HG03159 (cell line): Measurements from ENCODE around the gene NDUFAF8.

Source experiments
- ATAC-seq: cut with Tn5 transposase; IDR thresholded peaks from one replicate; pipeline ENCODE4 v1.9.1; 2021; ENCODE audit warnings: mild to moderate bottlenecking, moderate library complexity; ENCODE audit not compliant: unreplicated experiment

The NDUFAF8 gene

DNA sequence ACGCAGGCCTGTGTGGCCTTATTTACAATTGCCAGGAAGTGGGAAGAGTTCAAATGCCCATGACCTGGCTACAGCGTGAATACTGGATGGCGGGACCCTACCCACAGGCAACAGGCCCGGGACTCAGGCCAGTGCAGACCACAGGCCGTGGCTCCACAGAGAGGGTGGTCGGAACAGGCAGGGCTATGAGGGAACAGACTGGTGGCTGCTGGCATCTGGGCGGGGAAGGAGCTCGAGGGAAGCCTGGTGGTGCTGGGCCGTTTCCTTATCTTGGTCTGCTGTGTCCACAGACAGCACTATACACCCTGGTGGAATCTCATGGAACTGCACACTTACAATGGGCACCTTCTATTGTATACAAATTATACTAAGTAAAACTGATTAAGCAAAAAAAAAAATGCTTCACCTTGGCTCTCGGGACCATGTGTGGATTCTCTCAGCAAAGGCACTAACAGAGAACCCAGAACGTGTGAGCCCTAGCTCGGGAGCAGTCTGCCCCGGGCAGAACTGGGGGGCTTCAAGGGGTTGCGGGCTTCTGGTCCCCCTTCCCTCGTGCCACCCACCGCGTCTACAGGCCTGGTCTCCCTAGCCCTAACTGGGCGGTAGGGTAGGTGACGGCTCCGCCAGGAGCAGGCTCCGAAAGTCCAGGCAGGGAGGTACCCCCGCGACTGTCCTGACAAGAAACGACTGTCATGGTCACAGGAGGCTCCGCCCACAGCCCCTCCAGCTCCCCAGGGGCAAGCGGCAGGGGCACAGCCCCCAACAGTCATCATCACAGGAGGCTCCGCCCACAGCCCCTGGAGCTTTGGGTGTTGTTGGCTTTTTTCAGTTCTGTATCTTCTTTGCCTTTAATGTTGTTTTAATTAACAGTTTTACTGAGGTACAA lies 38.2 kb upstream of the NDUFAF8 start:
- no peak for ATAC-seq

DNA sequence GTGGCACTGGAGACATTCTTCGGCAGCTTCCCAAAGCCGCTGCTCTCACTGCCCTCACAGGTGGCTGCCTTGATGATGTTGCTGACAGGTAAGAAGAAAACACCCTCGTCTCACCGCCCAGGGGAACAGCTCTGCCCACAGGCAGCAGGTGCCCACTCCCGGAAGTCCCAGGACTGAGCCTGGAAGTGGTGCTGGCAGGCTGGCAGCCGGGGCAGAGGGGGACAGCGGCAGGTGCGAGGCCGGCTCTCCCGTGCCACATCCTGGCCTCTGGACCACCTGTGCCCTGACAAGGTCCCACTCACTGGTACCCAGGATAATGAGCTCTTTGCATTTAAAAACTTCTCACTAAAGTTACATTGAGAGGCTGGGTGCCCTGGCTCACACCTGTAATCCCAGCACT lies 36.8 kb upstream of the NDUFAF8 start:
- ATAC-seq = no peak

DNA sequence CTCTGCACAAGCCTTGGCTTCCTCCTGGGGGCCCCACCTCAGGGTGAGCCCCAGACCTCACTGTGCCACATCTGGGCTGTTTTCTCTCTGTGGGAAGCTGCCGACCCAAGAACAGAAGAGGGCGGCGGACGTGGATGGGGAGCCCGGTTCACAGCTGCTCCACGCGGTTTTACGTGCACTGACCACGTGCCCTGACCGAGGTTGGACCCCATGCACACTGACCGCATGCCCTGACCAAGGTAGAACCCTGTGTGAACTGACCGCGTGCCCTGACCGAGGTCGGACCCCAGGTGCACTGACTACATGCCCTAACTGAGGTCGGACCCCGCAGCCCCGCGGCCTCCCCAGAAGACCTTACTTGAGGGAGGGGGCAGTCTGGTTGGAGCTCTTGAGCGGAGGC lies 36.0 kb upstream of the NDUFAF8 start:
- no peak for ATAC-seq

DNA sequence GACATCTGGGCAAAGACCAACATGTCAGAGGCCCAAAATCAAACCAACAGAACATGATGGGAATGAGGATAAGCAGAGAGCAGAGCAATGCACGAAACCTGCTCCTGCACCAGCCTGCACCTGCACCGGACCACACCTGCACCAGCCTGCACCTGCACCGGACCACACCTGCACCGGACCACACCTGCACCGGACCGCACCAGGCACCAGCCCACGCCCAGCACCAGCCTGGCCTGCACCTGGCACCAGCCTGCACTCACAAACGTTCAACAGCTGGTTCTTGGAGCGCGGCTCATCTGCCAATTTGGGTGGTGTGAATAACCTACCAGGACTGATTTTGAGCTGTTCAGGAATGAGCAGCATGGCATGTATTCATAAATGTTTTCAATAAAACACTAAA lies 34.5 kb upstream of the NDUFAF8 start:
- no peak for ATAC-seq

DNA sequence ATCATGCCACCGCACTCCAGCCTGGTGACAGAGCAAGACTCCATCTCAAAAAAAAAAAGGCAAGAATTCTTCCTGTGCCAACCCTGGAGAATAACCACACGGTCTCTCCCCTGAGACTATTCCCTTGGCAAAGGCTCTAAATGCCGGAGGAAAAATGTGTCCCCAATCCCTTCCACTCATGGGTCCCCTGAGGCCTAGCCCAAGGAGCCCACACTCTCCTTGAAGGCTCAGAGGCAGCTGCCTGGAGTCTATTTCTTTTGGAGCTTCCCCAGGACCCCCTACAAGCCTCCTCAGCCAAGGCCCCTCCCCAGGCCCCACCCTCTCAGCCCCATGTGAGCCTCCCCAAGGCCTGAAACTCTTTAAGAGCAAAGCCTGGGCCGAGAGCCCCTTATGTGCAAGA lies 33.0 kb upstream of the NDUFAF8 start:
- ATAC-seq = no peak

DNA sequence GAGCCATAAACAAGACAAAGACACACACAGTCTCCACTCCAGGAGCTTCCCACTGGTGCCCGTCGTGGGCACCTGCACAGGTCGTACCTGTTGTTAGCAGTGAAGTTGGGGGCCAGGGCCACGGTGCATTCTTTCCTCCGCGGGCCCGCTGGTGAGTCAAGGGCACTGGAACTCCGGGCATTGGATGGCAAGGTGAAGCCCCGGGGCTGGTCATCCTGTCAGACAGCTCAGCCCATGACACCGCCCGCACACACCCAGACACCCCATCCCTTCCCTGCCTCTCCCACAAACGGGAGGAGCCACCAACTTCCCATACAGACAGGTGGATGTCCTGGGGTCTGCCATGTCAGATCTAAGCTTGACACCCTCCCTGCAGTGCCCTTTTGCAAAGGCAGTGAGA lies 32.5 kb upstream of the NDUFAF8 start:
- no peak for ATAC-seq

DNA sequence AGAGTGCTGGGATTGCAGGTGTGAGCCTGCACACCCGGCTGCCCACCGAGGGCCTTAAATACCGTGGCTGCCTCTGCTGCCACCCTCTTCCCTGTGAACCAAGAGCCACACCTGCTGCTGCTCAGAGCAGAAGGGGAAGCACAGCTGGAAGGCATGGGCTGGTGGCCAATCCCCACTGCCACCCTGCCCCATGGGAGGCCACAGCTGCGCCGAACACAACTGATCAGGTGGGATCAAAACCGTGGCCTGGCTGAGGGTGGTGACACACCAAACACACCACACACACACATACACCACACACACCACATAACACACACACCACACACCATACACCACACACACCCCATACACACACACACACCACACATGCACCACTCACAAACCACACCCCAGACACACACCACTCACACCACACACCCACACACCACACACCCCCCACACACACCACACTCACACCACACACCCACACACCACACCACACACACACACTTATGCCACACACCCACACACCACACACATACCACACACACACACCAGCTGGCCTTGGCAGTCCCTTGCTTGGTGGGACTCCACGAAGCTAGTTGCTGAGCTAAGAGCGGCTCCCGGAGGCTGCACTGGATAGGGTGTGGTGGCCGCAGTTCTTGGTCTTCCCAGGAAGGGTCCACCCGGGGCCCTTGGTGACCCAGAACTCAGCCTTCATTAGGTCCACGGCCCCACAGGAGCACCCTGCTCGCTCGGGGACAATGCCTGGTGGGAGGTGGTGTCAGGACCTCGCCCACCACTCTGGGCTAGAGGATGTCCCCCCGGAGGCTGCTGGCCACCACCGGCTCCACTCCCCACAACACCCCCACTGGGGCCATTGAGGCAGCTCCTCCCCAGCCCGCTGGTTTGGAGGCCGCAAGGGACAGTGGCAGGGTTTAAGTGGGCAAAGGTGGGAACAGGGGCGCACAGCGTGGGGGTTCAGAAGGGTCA lies 31.2 kb upstream of the NDUFAF8 start:
- no peak for ATAC-seq

DNA sequence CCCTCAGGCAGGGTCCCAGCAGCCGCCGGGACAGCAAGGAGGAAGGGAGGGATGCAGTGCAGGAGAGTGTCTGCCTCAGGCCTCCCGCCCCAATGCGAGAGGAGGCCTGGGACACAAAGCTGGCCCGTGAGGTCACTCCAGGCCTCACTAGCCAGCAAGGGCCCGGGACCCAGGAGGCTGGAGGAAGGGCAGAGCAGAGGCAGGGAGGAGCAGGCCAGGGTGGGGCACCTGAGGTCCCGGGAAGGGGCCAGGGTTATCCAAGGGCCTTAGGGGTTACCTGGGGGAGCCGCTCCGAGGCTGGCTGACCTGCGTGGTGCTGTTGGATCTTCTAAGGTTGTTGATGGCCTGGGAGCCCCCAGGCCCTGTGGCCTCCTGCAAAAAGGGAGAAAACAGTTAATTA lies 30.5 kb upstream of the NDUFAF8 start:
- ATAC-seq = no peak

DNA sequence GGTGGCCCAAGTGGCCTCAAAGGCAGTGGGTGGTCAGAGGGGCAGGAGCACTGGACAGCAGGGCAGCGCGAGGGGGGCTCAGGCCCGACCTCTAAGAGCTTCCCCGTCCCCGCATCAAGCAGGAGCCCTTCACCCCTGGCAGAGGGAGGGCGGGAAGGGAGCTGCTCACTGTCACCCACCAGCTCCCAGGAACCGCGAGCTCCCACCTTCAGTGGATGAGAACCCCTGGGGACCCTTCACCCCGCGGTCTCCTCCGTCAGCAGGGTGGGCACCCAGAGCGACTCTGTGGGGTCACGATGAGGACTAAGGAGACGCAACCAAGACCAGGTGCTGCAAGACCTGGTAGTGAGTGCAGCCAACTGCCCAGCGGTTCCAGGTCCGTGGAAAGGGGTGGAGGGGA lies 30.0 kb upstream of the NDUFAF8 start:
- ATAC-seq = no peak

DNA sequence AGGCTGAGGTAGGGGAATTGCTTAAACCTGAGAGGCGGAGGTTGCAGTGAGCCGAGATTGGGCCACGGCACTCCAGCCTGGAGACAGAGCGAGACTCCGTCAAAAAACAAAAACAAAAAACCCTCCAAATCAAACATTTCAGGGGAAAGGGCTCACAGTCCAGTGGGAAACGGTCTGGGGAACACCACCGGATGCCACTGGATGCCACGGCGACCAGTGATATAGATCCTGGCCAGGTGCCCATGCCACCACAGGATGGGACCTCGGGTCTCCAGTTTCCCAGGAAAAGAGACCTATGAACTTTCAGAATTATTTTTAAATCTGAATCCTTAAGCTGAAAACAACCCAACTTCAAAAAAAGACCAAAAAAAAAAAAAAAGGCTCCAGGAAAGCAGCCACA lies 28.7 kb upstream of the NDUFAF8 start:
- no peak for ATAC-seq

DNA sequence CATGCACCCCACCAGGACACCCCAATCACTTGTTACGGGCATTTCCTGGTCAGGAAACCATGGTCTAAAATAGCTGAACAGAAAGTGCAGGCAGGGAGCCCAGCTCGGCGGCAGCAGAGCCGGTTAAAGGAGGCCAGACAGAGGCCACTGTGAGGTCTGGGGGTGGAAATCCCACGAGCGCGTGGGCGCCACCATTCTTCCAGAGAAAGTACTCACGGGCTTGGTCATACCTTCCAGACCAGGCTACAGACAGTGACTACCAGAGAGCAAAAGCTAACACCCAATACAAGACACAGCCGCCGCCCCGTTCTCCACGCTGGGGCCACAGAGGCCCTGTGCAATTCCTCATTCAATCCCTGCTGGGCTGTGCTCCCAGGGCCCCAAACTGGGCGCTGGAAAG lies 28.2 kb upstream of the NDUFAF8 start:
- ATAC-seq = no peak

DNA sequence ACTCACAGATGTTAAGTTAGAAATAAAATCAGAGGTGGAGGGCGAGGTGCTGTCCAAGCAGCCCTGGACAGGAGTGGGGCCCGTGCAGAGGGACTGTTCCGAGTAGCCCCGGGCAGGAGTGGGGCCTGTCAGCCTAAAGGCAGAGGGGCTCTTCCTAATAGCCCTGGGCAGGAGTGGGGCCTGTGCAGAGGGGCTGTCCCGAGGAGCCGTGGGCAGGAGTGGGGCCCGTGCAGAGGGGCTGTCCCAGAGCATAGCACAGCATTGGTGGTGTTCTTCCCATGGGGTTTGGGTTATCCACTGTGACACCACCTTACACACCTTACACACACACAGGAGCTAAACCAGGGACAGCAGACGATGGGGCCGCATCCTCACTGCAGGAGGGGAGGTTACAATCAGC lies 26.8 kb upstream of the NDUFAF8 start:
- ATAC-seq = no peak

DNA sequence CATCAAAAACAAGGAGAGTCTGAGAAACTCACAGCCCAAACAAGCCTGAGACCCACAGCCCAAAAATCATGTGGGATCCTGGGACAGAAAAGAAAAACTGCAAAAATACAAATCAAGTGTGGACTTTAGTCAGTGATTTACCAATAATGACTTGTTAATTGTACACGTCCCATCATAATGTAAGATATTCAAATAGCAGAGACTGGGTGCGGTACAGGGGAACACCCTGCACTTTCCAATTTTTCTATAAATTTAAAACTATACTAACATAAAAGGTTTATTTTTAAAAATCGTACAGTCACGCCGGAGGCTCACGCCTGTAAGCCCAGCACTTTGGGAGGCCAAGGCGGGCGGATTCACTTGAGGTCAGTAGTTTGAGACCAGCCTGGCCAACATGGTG lies 25.1 kb upstream of the NDUFAF8 start:
- ATAC-seq = no peak

DNA sequence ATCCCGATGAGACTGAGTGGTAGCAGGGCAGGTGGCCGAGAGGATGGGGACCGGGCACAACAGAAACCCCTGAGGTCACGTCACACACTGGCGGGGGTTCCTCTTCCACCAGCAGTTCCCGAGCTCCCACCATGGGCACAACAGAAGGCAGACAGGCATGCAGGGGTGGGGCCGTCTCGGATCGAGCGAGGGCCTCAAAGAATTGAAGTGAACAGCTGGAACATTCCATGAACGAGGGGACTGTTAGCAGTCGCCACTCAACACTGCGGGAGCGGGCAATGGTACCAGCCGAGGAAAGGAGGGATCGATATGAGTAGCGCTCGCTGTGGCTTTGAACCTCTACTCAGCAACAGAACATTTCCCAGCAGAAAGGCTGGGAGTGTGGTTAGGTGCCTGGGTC lies 21.6 kb upstream of the NDUFAF8 start:
- no peak for ATAC-seq

DNA sequence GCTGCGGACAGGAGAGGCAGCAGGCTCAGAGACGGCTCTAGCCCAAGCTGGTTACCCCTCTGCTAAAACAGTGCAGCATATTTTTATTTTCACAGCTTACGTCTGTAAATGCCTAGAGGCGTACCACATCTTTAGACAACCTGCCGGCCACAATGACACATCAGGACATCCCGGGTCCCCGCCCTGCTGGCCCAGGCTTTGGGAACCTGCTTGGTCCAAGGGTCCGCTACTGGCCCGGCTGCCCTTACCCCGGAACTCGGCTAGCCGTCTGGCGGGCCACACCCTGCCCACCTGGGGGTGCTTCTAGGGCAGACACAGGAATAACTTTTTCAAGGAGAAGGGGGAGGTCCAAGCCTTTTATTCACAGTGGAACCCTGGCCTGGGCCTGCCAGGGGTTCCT lies 20.7 kb upstream of the NDUFAF8 start:
- no peak for ATAC-seq

DNA sequence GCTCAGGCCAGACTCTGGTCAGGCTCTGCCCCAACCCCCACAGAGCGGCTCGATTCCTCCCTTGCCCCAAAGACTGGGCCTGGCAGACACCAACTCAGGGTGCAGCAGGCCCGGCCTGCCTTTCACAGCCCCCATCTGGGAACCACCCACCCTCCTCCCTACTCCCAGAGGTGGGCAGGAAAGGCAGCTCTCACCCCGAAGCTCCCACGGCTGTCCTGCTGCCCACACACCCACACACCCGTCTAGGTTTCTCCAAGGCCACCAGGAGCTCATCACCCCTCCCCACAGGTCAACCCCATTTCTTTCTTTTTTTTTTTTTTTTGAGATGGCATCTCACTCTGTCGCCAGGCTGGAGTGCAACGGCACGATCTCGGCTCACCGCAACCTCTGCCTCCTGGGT lies 20.1 kb upstream of the NDUFAF8 start:
- no peak for ATAC-seq

DNA sequence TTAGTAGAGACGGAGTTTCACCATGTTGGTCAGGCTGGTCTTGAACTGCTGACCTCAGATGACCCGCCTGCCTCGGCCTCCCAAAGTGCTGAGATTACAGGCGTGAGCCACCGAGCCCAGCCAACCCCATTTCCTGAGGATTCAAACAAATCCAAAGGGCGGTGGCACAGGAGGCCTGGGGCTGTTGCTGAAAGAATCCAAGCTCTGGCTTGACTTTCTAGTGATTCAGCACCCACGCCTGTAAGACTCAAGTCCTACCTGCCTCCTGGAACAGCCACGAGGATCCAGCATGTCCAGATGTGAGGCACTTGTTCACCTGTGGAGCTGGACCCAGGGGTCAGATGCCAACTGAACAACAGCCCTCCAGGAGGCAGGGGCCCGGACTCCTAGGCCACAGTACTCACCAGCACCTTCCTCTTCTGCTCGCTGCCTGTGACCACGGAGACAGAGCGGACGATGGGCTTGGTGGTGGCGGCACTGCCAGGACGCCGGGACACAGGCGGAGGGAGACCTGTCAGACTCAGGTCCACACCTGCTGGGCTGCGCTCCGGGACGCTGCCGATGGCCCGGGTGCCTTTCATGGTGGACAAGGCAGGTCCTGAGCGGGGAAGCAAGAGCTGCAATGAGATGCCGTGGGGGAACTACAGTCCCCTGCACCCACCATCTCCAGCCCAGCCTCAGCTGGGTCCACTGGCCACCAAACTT lies 19.5 kb upstream of the NDUFAF8 start:
- ATAC-seq = no peak

DNA sequence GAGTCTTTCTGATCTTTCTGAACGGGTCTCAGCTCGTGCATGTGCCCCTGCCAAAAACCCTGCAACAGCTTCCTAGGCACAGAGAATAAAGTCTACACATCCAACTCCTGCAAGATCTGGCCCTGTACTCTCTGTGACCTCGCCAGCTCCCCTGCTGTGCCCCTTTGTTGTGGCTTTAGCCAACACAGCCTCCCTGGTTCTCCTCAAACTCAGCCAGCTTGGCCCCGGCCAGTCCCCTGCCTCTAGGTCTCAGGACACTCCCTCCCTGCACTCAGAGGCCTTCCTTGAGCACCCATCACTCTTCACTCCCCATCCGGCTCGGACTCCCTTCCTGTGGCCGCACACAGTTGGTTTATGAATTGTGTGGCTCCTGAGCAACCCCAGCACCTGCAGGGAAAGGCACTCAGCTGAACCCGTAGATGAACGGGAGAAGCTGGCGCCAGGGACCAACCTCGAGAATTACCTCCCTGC lies 17.7 kb upstream of the NDUFAF8 start:
- ATAC-seq = no peak

DNA sequence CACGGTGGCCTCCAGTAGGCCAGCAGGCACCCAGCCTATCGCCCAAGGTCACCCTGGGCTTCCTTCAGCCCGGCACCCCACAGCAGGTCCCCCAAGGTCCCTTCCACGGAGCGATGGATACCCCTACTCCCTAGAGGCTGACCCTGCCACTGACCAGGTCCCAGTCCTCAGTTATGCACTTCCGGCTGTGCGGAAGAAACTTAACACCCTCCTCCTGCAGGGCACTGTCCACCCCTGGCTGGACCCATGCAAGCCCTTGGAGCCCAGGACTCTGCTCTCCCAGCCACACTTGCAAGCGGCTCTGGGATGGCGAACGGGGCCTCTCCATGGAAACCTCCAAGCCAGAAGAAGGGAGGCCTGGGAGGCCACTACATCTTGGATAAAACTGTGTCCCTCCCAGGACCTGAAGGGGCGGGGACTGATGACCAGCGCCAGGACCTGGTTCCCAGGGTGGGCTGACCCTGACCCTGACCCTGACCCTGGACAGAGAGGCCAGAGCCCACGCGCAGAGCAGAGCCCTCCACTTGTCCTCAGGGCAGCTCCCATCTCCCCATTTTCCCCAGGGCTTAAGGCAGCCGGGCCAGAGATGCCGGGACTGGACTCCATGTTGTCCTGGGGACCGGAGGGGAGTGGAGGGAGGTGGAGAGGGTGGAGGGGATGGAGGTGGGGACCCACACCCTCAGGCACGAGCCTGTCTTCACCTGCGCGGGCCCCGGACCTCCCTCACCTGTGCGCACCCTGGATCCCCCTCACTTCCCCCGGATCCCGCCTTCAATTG lies 17.1 kb upstream of the NDUFAF8 start:
- no peak for ATAC-seq

DNA sequence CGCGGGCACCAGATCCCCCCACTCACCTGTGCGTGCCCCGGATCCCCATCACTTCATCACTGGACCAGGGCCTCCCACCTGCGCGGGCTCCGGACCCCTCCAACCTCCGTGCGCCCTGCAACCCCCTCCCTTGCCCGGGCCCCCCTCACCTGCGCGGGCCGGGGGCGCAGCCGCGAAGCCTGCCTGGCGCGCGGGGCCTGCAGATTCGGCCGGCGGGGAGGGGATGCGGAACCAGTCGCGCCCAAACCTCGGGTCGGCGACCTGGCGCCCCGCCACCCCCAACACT lies 16.6 kb upstream of the NDUFAF8 start:
- no peak for ATAC-seq
